OCI-LY1 (cell line): ENCODE results near the gene EPDR1.

ENCODE experiments used
- H2AFZ ChIP-seq: fragments of 200-600 bp; sonication (generic), shearing (Covaris generic); 2 replicates; pipeline ENCODE4 v1.6.0; 2014; ENCODE audit warnings: antibody characterized with exemption, mild to moderate bottlenecking, low read length
- H3F3A ChIP-seq: fragments of 200-600 bp; sonication (generic), shearing (Covaris generic); 2 replicates; pipeline ENCODE4 v1.6.0; 2014; ENCODE audit warnings: mild to moderate bottlenecking, antibody characterized with exemption, low read length, moderate library complexity; ENCODE audit not compliant: insufficient read depth
- H3K27ac ChIP-seq: fragments of 200-600 bp; sonication (generic); 2 replicates; pipeline ENCODE4 v1.5.1; 2014; ENCODE audit warnings: low read length, mixed run types, mild to moderate bottlenecking, low read depth; ENCODE audit not compliant: poor library complexity, severe bottlenecking
- H3K27me3 ChIP-seq: fragments of 200-600 bp; sonication (generic); 2 replicates; pipeline ENCODE4 v1.6.0; 2014; ENCODE audit warnings: antibody characterized with exemption, mild to moderate bottlenecking, low read length, moderate library complexity; ENCODE audit not compliant: insufficient read depth
- H3K36me3 ChIP-seq: fragments of 200-600 bp; sonication (generic); 2 replicates; pipeline ENCODE4 v1.6.1; 2014; ENCODE audit warnings: mild to moderate bottlenecking, antibody characterized with exemption, low read length, moderate library complexity, mixed read lengths; ENCODE audit not compliant: insufficient read depth
- H3K4me1 ChIP-seq: fragments of 200-600 bp; sonication (generic); 2 replicates; pipeline ENCODE4 v1.5.1; 2014; ENCODE audit warnings: mild to moderate bottlenecking, low read length, moderate library complexity; ENCODE audit not compliant: insufficient read depth, severe bottlenecking
- H3K4me2 ChIP-seq: fragments of 200-600 bp; sonication (generic), shearing (Covaris generic); 2 replicates; pipeline ENCODE4 v1.6.1; 2014; ENCODE audit warnings: low read length
- H3K4me3 ChIP-seq: fragments of 200-600 bp; sonication (generic); 2 replicates; pipeline ENCODE4 v1.5.1; 2014; ENCODE audit warnings: low read length, low read depth, mild to moderate bottlenecking, mixed read lengths; ENCODE audit not compliant: poor library complexity, severe bottlenecking
- H3K79me2 ChIP-seq: fragments of 200-600 bp; shearing (Covaris generic); 2 replicates; pipeline ENCODE4 v1.6.1; 2016; ENCODE audit warnings: mixed run types, low read length, mixed read lengths; ENCODE audit not compliant: insufficient read depth
- H3K9ac ChIP-seq: fragments of 200-600 bp; sonication (generic), shearing (Covaris generic); 2 replicates; pipeline ENCODE4 v1.6.1; 2014; ENCODE audit warnings: mild to moderate bottlenecking, low read length, mixed read lengths
- H3K9me2 ChIP-seq: fragments of 200-600 bp; sonication (generic), shearing (Covaris generic); 2 replicates; pipeline ENCODE4 v1.6.1; 2014; ENCODE audit warnings: low read depth, mild to moderate bottlenecking, low read length, mixed read lengths
- H3K9me3 ChIP-seq: fragments of 200-600 bp; shearing (Covaris generic); 2 replicates; pipeline ENCODE4 v1.6.1; 2014; ENCODE audit warnings: low read length, mixed read lengths
- H4K20me1 ChIP-seq: fragments of 200-600 bp; sonication (generic), shearing (Covaris generic); 2 replicates; pipeline ENCODE4 v1.6.0; 2016; ENCODE audit warnings: mild to moderate bottlenecking, low read length; ENCODE audit not compliant: insufficient read depth
- CTCF ChIP-seq: fragments of 200-600 bp; sonication (generic), shearing (Covaris generic); IDR thresholded peaks from 2 replicates; pipeline ENCODE4 v1.5.1; 2017; ENCODE audit warnings: mild to moderate bottlenecking, antibody characterized with exemption, low read length, moderate library complexity, mixed read lengths
- EZH2 ChIP-seq: fragments of 200-600 bp; sonication (generic), shearing (Covaris generic); IDR thresholded peaks from 2 replicates; pipeline ENCODE4 v1.8.0; 2017; ENCODE audit warnings: borderline replicate concordance, mixed run types, mild to moderate bottlenecking, antibody characterized with exemption, low read length, moderate library complexity, mixed read lengths

EPDR1 gene

DNA sequence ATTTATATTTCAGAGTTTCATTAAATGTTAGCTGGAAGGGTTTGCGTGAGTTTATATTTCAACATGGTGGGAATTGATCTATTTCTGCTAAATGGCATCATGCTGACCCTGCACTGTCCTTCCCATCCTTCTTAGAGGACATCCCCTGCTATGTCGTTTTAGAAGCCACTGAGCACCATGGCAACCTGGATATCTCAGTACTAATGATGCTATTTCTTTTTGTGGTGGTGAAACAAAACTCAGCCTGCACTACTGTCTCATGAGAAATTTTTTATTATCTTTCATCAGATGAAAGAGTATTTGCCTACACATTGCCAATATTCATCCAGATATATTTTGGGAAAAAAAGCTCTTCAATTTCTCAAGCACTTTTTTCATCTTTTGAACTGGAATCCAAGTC lies 12.1 kb downstream of the EPDR1 start:
- Histone ChIP-seq H3K27me3 (no peaks in the 10 kb centered on the region), H3K4me3 (no peak overlapping the region)

DNA sequence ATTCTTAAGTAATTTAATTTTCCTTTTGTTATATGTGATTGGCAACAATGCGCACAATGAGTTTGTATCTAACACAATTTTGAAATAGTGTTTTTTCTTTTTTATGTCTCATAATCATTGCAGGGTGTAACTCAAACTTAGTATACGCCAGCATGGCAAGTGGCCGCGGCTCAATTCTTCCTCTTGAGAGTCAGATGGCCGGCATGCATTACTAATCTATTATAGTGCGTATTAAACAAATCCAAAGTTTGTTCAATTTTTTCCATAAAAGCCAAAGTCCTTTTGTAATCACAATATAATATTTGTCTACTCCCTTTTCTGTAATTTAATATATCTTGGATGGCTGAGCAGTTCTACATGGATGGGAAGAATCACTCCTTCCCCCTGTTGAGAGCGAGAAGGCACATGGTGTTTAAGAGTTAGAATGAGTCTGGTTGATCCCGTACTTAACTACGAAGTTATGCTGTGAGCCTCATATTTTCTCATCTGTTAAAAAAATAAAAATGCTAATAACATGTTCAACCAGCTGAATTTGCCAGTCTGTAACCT lies 12.7 kb downstream of the EPDR1 start:
- TF ChIP-seq CTCF (no peak), EZH2 (no peak)
- Histone ChIP-seq H3K9ac (no peak overlapping the region), H3K4me2 (no peak overlapping the region), H3K9me3 (peaks cover 3% of the 10 kb centered on the region; the same call in 1 of the 2 replicates), H3K9me2 (no peaks in the 10 kb centered on the region), H3F3A (no peaks in the 10 kb centered on the region), H3K4me3 (no peak overlapping the region), H3K36me3 (no peaks in the 10 kb centered on the region), H4K20me1 (no peaks in the 10 kb centered on the region), H3K79me2 (no peaks in the 10 kb centered on the region), H3K4me1 (no peaks in the 10 kb centered on the region), H3K27ac (no peak overlapping the region), H2AFZ (no peak overlapping the region), H3K27me3 (no peaks in the 10 kb centered on the region)

More for the DNA sequence above, 12.1 kb downstream of the EPDR1 start:
- Histone ChIP-seq H3K4me1 (no peaks in the 10 kb centered on the region), H3K4me2 (no peak overlapping the region), H3K27ac (no peak overlapping the region), H3F3A (no peaks in the 10 kb centered on the region), H3K9me2 (no peaks in the 10 kb centered on the region), H3K79me2 (no peaks in the 10 kb centered on the region), H2AFZ (no peak overlapping the region), H3K36me3 (no peaks in the 10 kb centered on the region), H3K9ac (no peak overlapping the region), H3K9me3 (peaks cover 3% of the 10 kb centered on the region; the same call in 1 of the 2 replicates), H4K20me1 (no peaks in the 10 kb centered on the region)
- TF ChIP-seq CTCF (no peak), EZH2 (no peak)

GRCh38 chr7:37942934-37943610 lies 22.6 kb downstream of the EPDR1 start:
- H3K9me2 ChIP-seq: no peaks in the 10 kb centered on the region
- no peaks in the 10 kb centered on the region for H3K4me1 ChIP-seq
- H3K36me3 ChIP-seq: no peaks in the 10 kb centered on the region
- H3K9me3 ChIP-seq: no peaks in the 10 kb centered on the region
- H4K20me1 ChIP-seq: no peaks in the 10 kb centered on the region
- TF ChIP-seq EZH2: no peak
- no peak for TF ChIP-seq CTCF
- H3K79me2 ChIP-seq: no peaks in the 10 kb centered on the region
- no peaks in the 10 kb centered on the region; the same call in 1 of the 2 replicates for H3K27me3 ChIP-seq
- no peak overlapping the region for H3K9ac ChIP-seq
- H3K4me3 ChIP-seq: no peak overlapping the region
- no peak overlapping the region for H3K27ac ChIP-seq
- no peak overlapping the region for H3K4me2 ChIP-seq
- no peak overlapping the region for H2AFZ ChIP-seq
- no peaks in the 10 kb centered on the region for H3F3A ChIP-seq
